Transverse colon (tissue), 4 donors: ENCODE data around the gene LEMD1. TPM values are rescaled to one million over a fixed set of nuclear protein-coding genes. Genes with fewer than 3 reads are reported as not detected.

ENCODE experiments used
- DNase-seq: peaks from one replicate; pipeline ENCODE4 v3.0.0-alpha.2; 2019
- H3K27ac ChIP-seq, 4 donors: fragments of 200-600 bp; sonication (generic); 2 replicates each; pipeline ENCODE4 v1.5.1; 2016 to 2018; ENCODE audit warnings: inconsistent platforms in 4 of 4
- H3K27me3 ChIP-seq: fragments of 200-600 bp; sonication (generic); 2 replicates; pipeline ENCODE4 v1.5.1; 2017; ENCODE audit warnings: inconsistent platforms
- H3K36me3 ChIP-seq, 4 donors: fragments of 200-600 bp; sonication (generic); 2 replicates each; pipeline ENCODE4 v1.5.1; 2017 to 2019; ENCODE audit warnings: inconsistent platforms in 4 of 4
- H3K4me1 ChIP-seq, 4 donors: fragments of 200-600 bp; sonication (generic); 2 replicates each; pipeline ENCODE4 v1.5.1; 2017 to 2020; ENCODE audit warnings: inconsistent platforms in 4 of 4
- H3K4me3 ChIP-seq, 4 donors: fragments of 200-600 bp; sonication (generic); 1 replicate in 1 of 4; 2 replicates in 3 of 4; pipeline versions ENCODE4 v1.5.1 to v1.6.1; 2017 to 2019; ENCODE audit warnings: inconsistent platforms in 4 of 4
- H3K9me3 ChIP-seq, 2 donors: fragments of 200-600 bp; sonication (generic); 2 replicates each; pipeline ENCODE4 v1.5.1; 2017 to 2019; ENCODE audit warnings: inconsistent platforms in 2 of 2
- CTCF ChIP-seq, 5 experiments: fragments of 200-600 bp in 3 of 5; fragments of 450-650 bp in 2 of 5; sonication (generic) in 3 of 5; IDR thresholded peaks; 1 replicate in 2 of 5; 2 replicates in 3 of 5; pipeline ENCODE4 v1.5.1; 2016 to 2017; ENCODE audit warnings: antibody characterized with exemption in 5 of 5, inconsistent platforms in 3 of 5, mild to moderate bottlenecking in 2 of 5, moderate library complexity in 1 of 5
- EP300 ChIP-seq: sonication (generic); formaldehyde crosslinking; IDR thresholded peaks from one replicate; pipeline ENCODE4 v1.6.1; 2017; ENCODE audit warnings: antibody characterized with exemption, low read depth
- POLR2A ChIP-seq: fragments of 450-650 bp; IDR thresholded peaks from one replicate; pipeline ENCODE4 v1.6.1; 2016; ENCODE audit warnings: antibody characterized with exemption, mild to moderate bottlenecking, moderate library complexity
- POLR2AphosphoS5 ChIP-seq, 3 donors: sonication (generic); formaldehyde crosslinking; IDR thresholded peaks; one replicate each; pipeline ENCODE4 v1.6.1; 2016; ENCODE audit warnings: antibody characterized with exemption in 3 of 3
- WGBS, 2 donors: methylation state at CpG; one replicate each; pipeline ENCODE4 v1.1.5; 2018; ENCODE audit warnings: low coverage in 1 of 2; 5-methylcytosine and 5-hydroxymethylcytosine counted together
- in situ Hi-C, 4 donors: fragments of 200-750 bp; cut with MboI; loops; one replicate each; pipeline versions ENCODE4 v1.15.0 to v1.15.1; 2017; ENCODE audit warnings: low sequenced_read_pairs in 3 of 4, low pct_ligation_motif_present in 1 of 4, low pct_unique_long_range_greater_than_20kb in 1 of 4
- intact Hi-C: fragments of 100-400 bp; cut with DNase I; formaldehyde crosslinking; loops from one replicate; pipeline ENCODE4 v1.15.1; 2023; ENCODE audit warnings: low total_unique reads
- total RNA-seq, 4 donors: library from RNA; depleted of rRNA; stranded (reverse); fragments of >200 nt; gene quantifications; one replicate each; pipeline ENCODE4 v1.1.0, GENCODE V29; 2016

The LEMD1 gene
- total RNA-seq, 4 donors from 2014 or later, result not detected

- Histone ChIP-seq H3K4me3 (no peak overlapping the region), H3K9me3 (no peaks in the 10 kb centered on the region), H3K27ac (no peak overlapping the region), H3K27me3 (peaks cover 28% of the 10 kb centered on the region), H3K36me3 (no peaks in the 10 kb centered on the region), H3K4me1 (no peaks in the 10 kb centered on the region)
- in situ Hi-C loops (no loop called here), intact Hi-C loops (no loop called here)
- TF ChIP-seq CTCF (IDR thresholded peaks at IDR 0.05) (no peak), POLR2A (no peak), EP300 (no peak), POLR2AphosphoS5 (IDR thresholded peaks at IDR 0.05) (no peak)
- DNase-seq, result no peak
- WGBS, 2 donors, result 61 to 81% methylated on average over 2 to 8 of the region's 8 CpGs
These were observed 3.2 kb upstream of the LEMD1 start for GRCh38 chr1:205424901-205425600.

- no peak overlapping the region for H3K4me3 ChIP-seq
- no peak for DNase-seq
- 84% methylated on average over 6 of the region's 6 CpGs for WGBS, 2 donors
- TF ChIP-seq CTCF (IDR thresholded peaks at IDR 0.05), result no peak
- no peak for TF ChIP-seq POLR2AphosphoS5 (IDR thresholded peaks at IDR 0.05)
- TF ChIP-seq POLR2A, result no peak
- TF ChIP-seq EP300, result no peak
- intact Hi-C loops (no loop called here), in situ Hi-C loops (no loop called here)
- no peaks in the 10 kb centered on the region for H3K9me3 ChIP-seq
- no peak overlapping the region for H3K27ac ChIP-seq
- H3K36me3 ChIP-seq, result no peaks in the 10 kb centered on the region
- H3K4me1 ChIP-seq, result no peaks in the 10 kb centered on the region
- H3K27me3 ChIP-seq, result peaks cover 28% of the 10 kb centered on the region
These were observed 2.1 kb upstream of the LEMD1 start for GRCh38 chr1:205423814-205424399.

GRCh38 chr1:205422993-205423642 lies 1.3 kb upstream of the LEMD1 start:
- DNase-seq, result no peak
- in situ Hi-C loops, result no loop called here
- H3K9me3 ChIP-seq, result no peaks in the 10 kb centered on the region

More at GRCh38 chr1:205422993-205423642, 1.3 kb upstream of the LEMD1 start:
- no peaks in the 10 kb centered on the region for H3K4me1 ChIP-seq
- no peaks in the 10 kb centered on the region for H3K36me3 ChIP-seq
- H3K4me3 ChIP-seq, result no peak overlapping the region
- intact Hi-C loops, result no loop called here
- peaks cover 28% of the 10 kb centered on the region for H3K27me3 ChIP-seq
- H3K27ac ChIP-seq, result no peak overlapping the region
- TF ChIP-seq CTCF (IDR thresholded peaks at IDR 0.05), result no peak
- no peak for TF ChIP-seq POLR2AphosphoS5 (IDR thresholded peaks at IDR 0.05)
- TF ChIP-seq POLR2A, result no peak
- TF ChIP-seq EP300, result no peak
- WGBS, 2 donors, result 58 to 70% methylated on average over 2 to 4 of the region's 4 CpGs
